H54 (cell line): ENCODE results near the gene RNF167.
A peak's percentile ranks its signal among the peaks of the same experiment; 100 is the strongest.

Source experiments
- DNase-seq: peaks from one replicate; pipeline ENCODE4 v3.0.0; 2011; ENCODE audit warnings: low spot score, mixed read lengths; ENCODE audit not compliant: insufficient read length
- FAIRE-seq: peaks from 3 replicates; lab custom pipeline; 2011; peaks lifted over from hg19 to GRCh38; lab: Jason Lieb, UNC
- POLR2A ChIP-seq: IDR thresholded peaks from 2 replicates; pipeline ENCODE4 v1.6.1; 2011; ENCODE audit warnings: low read depth, mild to moderate bottlenecking, low read length

RNF167 gene

DNA sequence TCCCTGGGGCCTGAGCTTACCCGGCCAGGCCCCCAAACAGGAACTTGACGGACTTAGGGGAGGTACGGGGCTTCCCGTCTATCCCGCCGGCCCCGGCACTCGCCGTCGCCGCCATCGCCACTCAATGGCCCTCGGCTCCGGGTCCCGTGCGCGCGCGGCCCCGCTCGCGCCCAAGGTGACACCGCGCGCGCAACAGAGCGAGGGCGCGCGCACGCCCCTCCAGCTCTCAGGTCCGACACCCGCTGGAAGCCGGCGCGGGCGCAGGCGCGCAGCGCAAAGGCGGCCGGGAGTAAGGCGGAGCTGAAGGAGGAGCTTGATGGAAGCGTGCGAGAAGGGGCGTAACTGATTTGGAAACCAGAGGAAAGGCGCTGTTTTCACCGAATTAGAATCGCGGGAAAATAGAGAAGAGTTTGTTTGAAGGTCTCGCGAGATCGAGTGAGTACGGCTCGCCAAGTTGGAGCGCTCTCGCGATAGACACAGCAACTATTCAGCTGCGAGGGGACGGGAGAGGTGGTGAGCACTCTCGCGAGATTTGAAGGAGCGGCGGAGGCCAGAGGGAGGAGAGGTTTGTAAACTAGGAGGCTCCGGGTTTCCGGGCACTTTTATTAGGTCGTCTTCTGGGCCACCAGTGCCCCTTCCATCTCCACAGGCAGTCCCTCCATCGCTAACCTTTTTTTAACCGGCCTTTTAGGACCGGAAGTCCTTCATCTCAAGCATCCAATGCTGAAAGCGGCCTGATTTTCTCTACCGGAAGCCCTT is at the start of gene RNF167, which contains the start of gene SLC25A11:
Gene RNF167, plus strand, starts transcription at position 473 of the 759 bp plus-strand sequence. CDS start 642 bp downstream, outside the sequence.
Gene SLC25A11, minus strand, starts transcription at position 251 of the 759 bp plus-strand sequence. Its CDS starts 136 bp downstream, at position 115.
- FAIRE-seq (peak; percentile 73), DNase-seq (peak; percentile 98)
- TF ChIP-seq POLR2A, result peak; percentile 79

DNA sequence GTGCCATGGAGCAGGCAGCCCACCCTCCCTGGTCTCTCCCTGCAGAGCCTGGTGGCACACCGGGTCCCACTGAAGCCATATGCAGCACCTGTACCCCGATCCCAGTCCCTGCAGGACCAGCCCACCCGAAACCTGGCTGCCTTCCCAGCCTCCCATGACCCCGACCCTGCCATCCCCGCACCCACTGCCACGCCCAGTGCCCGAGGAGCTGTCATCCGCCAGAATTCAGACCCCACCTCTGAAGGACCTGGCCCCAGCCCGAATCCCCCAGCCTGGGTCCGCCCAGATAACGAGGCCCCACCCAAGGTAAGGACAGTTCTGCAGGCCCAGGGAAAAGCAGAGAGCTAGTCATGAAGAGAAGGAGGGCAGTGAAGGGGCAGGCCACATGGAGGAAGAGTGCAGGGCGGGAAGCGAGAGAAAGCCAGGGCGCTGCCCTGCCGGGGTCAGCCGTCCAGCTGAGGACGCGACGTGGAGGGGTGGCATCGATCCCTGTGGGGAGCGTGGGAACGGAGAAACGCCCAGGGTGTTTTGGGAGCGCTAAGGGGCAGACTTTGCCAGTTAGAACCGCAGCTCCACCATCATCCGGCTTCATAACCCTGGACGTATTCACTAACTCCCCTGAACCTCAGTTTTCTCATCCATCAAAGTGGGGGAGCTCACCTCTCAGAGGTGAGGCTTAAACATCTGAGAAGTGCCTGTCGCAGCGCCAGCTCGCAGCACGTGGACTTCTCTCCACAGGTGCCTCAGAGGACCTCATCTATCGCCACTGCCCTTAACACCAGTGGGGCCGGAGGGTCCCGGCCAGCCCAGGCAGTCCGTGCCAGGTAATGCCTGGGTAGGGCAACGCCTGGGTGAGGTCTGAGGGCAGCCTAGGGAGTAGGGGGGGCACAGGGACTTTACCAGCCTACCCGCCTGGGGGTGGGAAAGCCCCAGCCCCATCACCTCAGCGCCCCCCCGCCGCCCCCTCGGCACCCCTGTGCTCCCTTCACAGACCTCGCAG is 48.4 kb upstream of the RNF167 start:
- no peak for TF ChIP-seq POLR2A
- FAIRE-seq (no peak), DNase-seq (no peak)

DNA sequence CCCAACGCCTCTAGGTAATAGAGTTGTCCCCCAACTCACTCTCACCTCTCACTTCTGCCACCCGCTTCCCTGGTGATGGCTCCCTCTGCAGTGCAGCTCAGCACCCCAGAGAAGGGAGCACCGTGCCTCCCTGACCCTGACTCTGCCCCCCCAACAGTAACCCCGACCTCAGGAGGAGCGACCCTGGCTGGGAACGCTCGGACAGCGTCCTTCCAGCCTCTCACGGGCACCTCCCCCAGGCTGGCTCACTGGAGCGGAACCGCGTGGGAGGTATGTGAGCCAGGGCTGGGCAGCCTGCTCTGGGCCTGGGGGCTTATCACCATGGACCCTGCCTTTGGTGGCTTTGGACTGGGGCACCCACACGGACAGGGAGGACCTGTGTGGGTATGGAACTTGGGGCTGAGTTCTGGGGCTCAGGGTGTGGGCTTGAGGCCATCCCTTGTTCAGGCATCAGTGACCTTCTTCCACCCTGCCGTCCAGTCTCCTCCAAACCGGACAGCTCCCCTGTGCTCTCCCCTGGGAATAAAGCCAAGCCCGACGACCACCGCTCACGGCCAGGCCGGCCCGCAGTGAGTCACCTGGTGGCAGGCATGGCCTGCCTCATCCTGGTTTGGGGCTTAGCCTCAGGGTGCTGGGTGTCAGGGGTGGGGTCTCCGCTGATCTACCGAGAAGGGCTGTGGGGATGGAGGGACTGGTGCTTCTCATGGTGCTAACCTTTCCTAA is 47.4 kb upstream of the RNF167 start:
- TF ChIP-seq POLR2A, result no peak
- no peak for DNase-seq
- no peak for FAIRE-seq

DNA sequence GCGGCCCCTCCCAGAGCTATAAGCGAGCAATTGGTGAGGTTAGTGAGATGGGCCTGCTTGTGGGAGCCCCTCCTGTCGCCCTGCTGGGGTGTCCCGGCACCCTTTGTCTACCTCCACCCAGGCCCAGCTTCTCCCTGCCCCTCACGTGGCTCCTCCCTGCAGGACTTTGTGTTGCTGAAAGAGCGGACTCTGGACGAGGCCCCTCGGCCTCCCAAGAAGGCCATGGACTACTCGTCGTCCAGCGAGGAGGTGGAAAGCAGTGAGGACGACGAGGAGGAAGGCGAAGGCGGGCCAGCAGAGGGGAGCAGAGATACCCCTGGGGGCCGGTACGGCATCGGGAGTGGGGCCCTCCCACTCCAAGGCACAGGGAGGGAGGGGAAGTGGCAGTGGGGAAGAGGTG is 46.8 kb upstream of the RNF167 start:
- no peak for DNase-seq
- no peak for FAIRE-seq
- TF ChIP-seq POLR2A, result no peak

DNA sequence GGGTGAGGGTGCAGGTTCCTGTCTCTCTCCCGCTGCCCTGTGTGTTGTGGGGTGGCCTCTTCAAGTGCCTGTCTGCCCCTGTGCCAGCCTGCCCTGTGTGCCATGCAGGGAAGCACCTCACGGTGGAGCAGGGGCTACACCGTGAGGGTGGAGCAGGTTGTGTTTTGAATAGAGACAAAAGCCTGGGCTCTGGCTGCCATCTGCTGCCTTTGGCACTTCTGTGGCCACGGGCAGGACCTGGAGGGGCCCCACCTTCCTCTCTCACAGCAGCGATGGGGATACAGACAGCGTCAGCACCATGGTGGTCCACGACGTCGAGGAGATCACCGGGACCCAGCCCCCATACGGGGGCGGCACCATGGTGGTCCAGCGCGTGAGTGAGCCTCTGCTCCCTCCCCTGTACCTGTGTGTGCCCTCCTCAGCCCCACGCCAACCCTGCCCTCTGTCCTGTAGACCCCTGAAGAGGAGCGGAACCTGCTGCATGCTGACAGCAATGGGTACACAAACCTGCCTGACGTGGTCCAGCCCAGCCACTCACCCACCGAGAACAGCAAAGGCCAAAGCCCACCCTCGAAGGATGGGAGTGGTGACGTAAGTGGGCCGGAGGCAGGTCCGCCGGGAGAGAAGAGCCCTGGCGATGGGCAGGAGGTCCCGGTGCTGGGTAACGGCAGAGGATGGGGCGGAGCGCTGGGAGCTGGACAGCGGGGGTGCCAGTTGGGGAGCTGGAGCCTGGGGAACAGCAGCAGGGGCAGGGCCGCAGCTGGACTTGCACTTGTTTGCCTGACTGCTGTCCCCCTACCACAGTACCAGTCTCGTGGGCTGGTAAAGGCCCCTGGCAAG is 46.1 kb upstream of the RNF167 start:
- FAIRE-seq (no peak), DNase-seq (no peak)
- no peak for TF ChIP-seq POLR2A

DNA sequence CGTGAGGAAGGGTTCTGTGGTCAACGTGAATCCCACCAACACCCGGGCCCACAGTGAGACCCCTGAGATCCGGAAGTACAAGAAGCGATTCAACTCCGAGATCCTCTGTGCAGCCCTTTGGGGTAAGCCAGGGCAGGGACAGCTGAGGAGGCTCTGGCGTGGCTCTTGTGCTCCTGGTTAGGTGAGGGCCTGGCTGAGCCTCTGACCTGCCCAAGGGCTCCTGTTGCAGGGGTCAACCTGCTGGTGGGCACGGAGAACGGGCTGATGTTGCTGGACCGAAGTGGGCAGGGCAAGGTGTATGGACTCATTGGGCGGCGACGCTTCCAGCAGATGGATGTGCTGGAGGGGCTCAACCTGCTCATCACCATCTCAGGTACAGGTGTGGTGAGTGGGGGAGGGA is 44.9 kb upstream of the RNF167 start:
- FAIRE-seq (no peak), DNase-seq (no peak)
- TF ChIP-seq POLR2A, result no peak

DNA sequence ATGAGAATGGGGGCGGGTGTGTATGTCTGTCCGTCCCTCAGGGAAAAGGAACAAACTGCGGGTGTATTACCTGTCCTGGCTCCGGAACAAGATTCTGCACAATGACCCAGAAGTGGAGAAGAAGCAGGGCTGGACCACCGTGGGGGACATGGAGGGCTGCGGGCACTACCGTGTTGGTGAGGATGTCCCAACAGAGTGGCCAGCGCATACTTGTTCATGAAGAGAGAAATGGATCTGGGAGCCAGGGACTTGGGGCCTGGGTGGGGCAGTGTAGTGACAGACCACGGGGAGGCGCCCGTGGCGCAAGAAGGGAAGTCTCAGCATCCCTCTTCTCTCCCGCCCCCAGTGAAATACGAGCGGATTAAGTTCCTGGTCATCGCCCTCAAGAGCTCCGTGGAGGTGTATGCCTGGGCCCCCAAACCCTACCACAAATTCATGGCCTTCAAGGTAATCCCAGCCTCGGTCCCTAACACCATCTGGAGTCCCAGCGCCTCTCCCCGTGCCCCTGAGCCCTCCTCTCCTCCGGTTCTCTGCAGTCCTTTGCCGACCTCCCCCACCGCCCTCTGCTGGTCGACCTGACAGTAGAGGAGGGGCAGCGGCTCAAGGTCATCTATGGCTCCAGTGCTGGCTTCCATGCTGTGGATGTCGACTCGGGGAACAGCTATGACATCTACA is 44.3 kb upstream of the RNF167 start:
- no peak for DNase-seq
- no peak for FAIRE-seq
- TF ChIP-seq POLR2A, result no peak

DNA sequence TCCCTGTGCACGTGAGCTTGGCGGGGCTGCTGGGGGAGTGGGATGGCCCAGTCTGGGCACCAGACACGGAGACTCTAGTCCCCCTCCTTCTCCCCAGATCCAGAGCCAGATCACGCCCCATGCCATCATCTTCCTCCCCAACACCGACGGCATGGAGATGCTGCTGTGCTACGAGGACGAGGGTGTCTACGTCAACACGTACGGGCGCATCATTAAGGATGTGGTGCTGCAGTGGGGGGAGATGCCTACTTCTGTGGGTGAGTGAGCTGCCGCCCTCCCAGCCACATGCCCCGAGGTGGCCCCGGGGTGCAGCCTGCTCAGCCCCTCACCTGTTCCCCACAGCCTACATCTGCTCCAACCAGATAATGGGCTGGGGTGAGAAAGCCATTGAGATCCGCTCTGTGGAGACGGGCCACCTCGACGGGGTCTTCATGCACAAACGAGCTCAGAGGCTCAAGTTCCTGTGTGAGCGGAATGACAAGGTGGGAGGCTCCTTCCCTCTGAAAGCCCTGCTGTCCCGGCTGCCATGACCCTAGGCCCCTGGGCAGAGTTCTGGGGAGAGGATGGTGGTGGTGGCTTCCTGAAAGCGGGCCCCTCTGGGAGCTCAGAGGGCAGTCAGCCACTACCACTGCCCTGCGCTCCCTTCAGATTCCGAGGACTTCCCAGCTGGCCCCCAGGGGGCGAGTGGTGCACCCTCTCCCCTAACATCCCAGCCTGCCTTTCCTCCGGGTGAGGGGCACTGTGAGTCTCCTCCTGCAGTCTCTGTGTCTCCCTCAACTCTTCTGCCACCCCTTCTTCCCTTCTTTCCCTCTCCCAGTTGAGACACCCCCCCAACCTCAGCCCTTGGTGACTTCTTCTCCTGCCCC is 43.5 kb upstream of the RNF167 start:
- TF ChIP-seq POLR2A, result no peak
- no peak for DNase-seq
- FAIRE-seq, result no peak

DNA sequence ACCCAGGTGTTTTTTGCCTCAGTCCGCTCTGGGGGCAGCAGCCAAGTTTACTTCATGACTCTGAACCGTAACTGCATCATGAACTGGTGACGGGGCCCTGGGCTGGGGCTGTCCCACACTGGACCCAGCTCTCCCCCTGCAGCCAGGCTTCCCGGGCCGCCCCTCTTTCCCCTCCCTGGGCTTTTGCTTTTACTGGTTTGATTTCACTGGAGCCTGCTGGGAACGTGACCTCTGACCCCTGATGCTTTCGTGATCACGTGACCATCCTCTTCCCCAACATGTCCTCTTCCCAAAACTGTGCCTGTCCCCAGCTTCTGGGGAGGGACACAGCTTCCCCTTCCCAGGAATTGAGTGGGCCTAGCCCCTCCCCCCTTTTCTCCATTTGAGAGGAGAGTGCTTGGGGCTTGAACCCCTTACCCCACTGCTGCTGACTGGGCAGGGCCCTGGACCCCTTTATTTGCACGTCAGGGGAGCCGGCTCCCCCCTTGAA is 42.8 kb upstream of the RNF167 start:
- no peak for DNase-seq

DNA sequence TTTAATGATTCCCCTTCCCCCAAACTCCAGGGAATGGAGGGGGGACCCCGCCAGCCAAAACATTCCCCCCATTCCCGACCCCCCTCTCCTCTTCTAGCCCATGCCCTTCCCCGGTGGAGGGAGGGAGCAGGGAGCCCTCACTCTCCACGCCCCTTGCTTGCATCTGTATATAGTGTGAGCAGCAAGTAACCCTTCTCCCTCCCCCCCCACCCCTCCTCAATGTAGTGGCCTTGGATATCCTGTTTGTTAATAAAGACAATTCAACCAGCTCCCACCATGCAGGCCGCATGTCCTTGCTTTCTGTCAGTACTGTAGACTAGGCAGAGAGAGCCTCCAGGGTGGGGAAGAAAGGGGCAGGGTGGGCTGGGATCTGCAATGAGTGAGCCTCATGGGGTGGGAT is 42.3 kb upstream of the RNF167 start:
- FAIRE-seq (no peak), DNase-seq (no peak)
- no peak for TF ChIP-seq POLR2A

More for the DNA sequence above, 42.8 kb upstream of the RNF167 start:
- FAIRE-seq, result no peak
- no peak for TF ChIP-seq POLR2A

DNA sequence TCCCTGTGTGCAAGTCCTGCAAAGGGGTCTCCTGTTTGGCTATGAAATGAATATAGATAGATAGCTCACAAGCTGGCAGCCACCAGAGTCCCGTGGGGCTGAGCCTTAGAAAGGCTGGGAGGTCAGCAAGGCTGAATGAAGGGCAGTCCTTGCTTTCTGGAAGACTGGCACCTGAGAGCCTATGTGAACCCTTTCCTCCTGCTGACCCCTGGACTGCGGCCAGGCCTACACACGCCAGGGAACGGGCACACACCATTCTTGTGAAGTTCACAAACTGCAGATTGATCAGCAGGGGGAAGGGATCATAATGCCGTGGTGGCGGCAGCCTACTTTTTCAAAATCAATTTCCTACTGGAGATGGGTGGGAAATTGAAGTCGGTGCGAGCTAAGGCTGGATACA is 41.7 kb upstream of the RNF167 start:
- FAIRE-seq, result no peak
- no peak for TF ChIP-seq POLR2A
- DNase-seq, result no peak

DNA sequence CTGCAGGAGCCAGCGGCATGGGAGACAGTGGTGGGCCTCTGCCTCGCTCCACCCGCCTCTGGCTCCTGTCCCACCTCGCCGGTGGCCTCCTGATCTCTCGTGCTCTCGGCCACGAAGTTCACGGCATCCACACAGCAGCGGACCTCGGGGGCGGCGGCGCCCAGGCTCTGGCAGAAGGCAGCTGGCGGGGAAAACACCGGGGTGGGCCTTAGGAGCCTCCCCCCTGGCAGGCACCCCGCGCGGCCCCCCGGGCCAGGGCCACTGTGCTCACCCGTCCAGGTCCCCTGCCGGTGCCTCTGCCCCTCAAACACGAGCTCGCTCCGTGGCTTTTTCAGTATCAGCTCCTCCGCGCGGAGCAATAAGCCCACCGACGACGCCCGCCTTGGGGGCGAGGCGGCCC is 41.1 kb upstream of the RNF167 start:
- no peak for FAIRE-seq
- no peak for DNase-seq
- no peak for TF ChIP-seq POLR2A
